ENCODE data around the gene HMOX1.
"Not testable (repeated sequence)": the region's sequence is repeated elsewhere in the genome, so short reads cannot be mapped to it uniquely, and the experiment has no call there.

HMOX1 gene

GRCh38 chr22:35434061-35434710 is 53.3 kb downstream of the HMOX1 start:
- DNase-seq (ENCODE audit: low read depth) = peak; percentile 13

GRCh38 chr22:35435201-35435740 is 54.4 kb downstream of the HMOX1 start:
- DNase-seq (ENCODE audit: low read depth) = no peak

- DNase-seq (ENCODE audit: low read depth) = no peak
These were observed 55.5 kb downstream of the HMOX1 start for GRCh38 chr22:35436421-35436820.

DNA sequence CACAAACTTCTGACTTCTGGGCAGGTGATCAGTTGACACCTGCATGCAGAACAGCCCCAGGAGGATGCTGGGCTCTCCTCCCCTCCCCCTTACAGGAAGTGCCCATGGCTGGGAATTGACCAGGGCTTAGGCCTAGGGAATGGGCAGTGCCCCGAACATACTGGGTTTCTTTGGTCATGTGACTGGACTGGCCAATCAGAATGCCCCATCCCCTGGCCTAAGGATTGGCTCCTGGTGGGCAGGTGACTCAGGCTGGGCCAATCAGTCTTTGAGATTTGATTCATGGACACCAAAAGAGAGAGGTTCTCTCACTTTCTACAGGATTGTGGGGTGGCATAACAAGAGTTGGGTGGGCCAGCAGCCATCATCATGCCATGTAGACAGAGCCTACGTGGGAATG is 56.2 kb downstream of the HMOX1 start:
- DNase-seq (ENCODE audit: low read depth) = peak; percentile 19

DNA sequence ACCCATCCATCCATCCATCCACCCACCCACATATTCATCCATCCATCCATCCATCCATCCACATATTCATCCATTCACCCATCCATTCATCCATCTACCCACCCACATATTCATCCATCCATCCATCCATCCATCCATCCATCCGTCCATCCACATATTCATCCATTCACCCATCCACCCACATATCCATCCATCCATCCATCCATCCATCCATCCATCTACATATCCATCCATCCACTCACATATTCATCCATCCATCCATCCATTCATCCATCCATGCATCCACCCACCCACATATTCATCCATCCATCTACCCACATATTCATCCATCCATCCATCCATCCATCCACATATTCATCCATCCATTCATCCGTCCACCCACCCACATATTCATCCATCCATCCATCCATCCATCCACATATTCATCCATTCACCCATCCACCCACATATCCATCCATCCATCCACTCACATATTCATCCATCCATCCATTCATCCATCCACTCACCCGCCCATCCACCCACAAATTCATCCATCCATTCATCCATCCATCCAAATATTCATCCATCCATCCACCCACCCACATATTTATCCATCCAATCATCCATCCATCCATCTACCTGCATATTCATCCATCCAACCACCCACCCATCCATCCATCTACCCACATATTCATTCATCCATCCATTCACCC is 57.9 kb downstream of the HMOX1 start:
- not testable (repeated sequence) for DNase-seq (ENCODE audit: low read depth)

DNA sequence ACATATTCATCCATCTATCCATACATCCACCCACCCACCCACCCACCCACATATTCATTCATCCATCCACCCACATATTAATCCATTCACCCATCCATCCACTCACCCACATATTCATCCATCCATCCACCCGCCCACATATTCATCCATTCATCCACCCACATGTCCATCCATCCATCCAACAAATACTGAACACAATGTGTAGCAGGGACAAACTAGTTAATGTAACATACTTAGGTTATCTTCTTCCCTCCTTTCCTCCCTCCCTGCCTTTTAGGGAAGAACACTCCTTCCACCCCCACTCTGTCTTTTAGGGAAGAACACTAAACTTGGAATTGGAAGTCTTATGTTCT is 58.4 kb downstream of the HMOX1 start:
- no peak for DNase-seq (ENCODE audit: low read depth)

DNA sequence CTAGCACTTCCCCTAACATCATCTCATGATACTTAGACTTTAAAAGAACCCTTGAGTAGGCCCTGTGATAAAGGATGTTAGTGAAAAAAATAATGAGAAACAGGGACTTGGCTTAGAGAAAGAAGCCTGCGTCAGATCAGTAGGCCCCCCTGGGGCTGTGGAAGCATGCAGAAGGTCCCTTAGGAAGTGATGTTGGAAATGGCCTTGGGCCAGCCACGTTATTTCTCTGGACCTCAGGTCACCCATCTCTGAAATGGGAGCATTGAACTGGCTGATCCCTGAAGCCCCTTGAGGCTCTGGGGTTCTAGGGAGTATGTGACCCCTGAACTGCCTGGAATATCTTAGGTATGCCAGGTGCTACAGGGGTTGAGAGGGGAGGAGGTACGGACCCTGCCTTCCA is 59.2 kb downstream of the HMOX1 start:
- DNase-seq (ENCODE audit: low read depth) = no peak

- no peak for DNase-seq (ENCODE audit: low read depth)
These were observed 60.7 kb downstream of the HMOX1 start for GRCh38 chr22:35441489-35442100.

GRCh38 chr22:35442471-35442870 is 61.6 kb downstream of the HMOX1 start:
- no peak for DNase-seq (ENCODE audit: low read depth)

- DNase-seq (ENCODE audit: low read depth) = no peak
These were observed 62.4 kb downstream of the HMOX1 start for GRCh38 chr22:35443338-35443737.

All from EH (cell line).